Measurements from ENCODE around the gene WDR27.

GRCh38 chr6:169409742-169410312, 292.0 kb downstream of the WDR27 start:
- TF ChIP-seq TAF1 (IDR thresholded peaks at IDR 0.05; ENCODE audit: low read depth) = no peak
- TF ChIP-seq CEBPB (IDR thresholded peaks at IDR 0.05) = no peak
- TF ChIP-seq, protein P1, sequence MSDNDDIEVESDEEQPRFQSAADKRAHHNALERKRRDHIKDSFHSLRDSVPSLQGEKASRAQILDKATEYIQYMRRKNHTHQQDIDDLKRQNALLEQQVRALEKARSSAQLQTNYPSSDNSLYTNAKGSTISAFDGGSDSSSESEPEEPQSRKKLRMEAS (IDR thresholded peaks at IDR 0.05) = no peak
- no peak for TF ChIP-seq EP300 (IDR thresholded peaks at IDR 0.05; ENCODE audit: borderline replicate concordance)
- TF ChIP-seq TEAD4 (IDR thresholded peaks at IDR 0.05) = no peak
- no peak for TF ChIP-seq USF1 (IDR thresholded peaks at IDR 0.05)
- TF ChIP-seq RAD21 (IDR thresholded peaks at IDR 0.05; ENCODE audit: low read depth) = no peak
